ENCODE results near the gene TIMELESS.
A peak's percentile ranks its signal among the peaks of the same experiment; 100 is the strongest.
"Not testable (repeated sequence)": the region's sequence is repeated elsewhere in the genome, so short reads cannot be mapped to it uniquely, and the experiment has no call there.

TIMELESS gene, protein sequence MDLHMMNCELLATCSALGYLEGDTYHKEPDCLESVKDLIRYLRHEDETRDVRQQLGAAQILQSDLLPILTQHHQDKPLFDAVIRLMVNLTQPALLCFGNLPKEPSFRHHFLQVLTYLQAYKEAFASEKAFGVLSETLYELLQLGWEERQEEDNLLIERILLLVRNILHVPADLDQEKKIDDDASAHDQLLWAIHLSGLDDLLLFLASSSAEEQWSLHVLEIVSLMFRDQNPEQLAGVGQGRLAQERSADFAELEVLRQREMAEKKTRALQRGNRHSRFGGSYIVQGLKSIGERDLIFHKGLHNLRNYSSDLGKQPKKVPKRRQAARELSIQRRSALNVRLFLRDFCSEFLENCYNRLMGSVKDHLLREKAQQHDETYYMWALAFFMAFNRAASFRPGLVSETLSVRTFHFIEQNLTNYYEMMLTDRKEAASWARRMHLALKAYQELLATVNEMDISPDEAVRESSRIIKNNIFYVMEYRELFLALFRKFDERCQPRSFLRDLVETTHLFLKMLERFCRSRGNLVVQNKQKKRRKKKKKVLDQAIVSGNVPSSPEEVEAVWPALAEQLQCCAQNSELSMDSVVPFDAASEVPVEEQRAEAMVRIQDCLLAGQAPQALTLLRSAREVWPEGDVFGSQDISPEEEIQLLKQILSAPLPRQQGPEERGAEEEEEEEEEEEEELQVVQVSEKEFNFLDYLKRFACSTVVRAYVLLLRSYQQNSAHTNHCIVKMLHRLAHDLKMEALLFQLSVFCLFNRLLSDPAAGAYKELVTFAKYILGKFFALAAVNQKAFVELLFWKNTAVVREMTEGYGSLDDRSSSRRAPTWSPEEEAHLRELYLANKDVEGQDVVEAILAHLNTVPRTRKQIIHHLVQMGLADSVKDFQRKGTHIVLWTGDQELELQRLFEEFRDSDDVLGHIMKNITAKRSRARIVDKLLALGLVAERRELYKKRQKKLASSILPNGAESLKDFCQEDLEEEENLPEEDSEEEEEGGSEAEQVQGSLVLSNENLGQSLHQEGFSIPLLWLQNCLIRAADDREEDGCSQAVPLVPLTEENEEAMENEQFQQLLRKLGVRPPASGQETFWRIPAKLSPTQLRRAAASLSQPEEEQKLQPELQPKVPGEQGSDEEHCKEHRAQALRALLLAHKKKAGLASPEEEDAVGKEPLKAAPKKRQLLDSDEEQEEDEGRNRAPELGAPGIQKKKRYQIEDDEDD

GRCh38 chr12:56448860-56449621, at the start of gene TIMELESS:
Gene TIMELESS, minus strand, starts transcription at chr12:56449426. Its CDS starts 15,256 bp downstream, at chr12:56434170.
- DNase-seq (ENCODE audit: low spot score) = peak; percentile 86

GRCh38 chr12:56498126-56498902, 49.1 kb upstream of the TIMELESS start:
- not testable (repeated sequence) for DNase-seq (ENCODE audit: low spot score)

DNA sequence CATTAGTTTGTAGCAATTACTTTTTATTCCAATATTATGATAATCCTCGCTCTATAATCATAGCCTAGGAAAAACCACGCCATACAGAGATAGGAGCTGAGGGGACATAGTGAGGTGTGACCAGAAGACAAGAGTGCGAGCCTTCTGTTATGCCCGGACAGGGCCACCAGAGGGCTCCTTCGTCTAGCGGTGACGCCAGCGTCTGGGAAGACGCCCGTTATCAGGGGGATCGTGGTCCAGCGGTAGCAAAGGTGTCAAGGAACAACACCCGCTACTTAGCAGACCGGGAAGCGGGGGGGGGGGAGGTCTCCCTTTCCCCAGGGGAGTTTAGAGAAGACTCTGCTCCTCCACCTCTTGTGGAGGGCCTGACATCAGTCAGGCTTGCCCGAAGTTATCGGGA, 47.5 kb upstream of the TIMELESS start:
- peak; percentile 41 for DNase-seq (ENCODE audit: low spot score)

GRCh38 chr12:56494481-56494880, 45.3 kb upstream of the TIMELESS start:
- not testable (repeated sequence) for DNase-seq (ENCODE audit: low spot score)

- DNase-seq (ENCODE audit: low spot score) = not testable (repeated sequence)
These were observed 44.8 kb upstream of the TIMELESS start for GRCh38 chr12:56494106-56494415.

DNA sequence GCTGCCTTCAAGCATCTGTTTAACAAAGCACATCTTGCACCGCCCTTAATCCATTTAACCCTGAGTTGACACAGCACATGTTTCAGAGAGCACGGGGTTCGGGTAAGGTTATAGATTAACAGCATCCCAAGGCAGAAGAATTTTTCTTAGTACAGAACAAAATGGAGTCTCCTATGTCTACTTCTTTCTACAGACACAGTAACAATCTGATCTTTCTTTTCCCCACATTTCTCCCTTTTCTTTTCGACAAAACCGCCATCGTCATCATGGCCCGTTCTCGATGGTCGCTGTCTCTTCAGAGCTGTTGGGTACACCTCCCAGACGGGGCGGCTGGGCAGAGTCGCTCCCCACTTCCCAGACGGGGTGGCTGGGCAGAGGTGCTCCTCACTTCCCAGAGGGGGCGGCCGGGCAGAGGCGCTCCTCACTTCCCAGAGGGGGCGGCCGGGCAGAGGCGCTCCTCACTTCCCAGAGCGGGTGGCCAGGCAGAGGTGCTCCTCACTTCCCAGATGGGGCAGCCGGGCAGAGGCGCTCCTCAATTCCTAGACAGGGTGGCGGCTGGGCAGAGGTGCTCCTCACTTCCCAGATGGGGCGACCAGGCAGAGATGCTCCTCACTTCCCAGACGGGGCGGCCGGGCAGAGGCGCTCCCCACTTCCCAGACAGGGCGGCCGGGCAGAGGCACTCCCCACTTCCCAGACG, 44.3 kb upstream of the TIMELESS start:
- not testable (repeated sequence) for DNase-seq (ENCODE audit: low spot score)

DNA sequence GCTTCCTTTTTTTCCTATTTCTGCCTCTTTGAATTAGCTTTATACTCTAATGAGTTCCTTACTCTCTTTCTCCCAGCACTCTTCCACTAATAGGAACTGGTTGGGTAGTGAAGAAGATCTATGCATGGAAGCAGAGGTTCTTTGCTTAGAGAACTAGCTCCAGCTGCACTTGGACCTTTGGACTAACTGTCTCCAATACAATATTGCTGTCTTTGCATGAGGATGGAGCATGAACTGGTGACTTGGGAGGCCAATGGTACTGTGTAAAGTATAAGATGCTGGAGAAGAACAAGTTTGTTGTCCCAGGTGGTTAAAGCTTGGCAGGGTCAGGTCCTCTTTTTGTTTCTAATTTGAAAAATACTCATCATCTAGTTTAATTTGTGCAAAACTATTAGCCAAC, 41.1 kb upstream of the TIMELESS start:
- DNase-seq (ENCODE audit: low spot score) = no peak

DNA sequence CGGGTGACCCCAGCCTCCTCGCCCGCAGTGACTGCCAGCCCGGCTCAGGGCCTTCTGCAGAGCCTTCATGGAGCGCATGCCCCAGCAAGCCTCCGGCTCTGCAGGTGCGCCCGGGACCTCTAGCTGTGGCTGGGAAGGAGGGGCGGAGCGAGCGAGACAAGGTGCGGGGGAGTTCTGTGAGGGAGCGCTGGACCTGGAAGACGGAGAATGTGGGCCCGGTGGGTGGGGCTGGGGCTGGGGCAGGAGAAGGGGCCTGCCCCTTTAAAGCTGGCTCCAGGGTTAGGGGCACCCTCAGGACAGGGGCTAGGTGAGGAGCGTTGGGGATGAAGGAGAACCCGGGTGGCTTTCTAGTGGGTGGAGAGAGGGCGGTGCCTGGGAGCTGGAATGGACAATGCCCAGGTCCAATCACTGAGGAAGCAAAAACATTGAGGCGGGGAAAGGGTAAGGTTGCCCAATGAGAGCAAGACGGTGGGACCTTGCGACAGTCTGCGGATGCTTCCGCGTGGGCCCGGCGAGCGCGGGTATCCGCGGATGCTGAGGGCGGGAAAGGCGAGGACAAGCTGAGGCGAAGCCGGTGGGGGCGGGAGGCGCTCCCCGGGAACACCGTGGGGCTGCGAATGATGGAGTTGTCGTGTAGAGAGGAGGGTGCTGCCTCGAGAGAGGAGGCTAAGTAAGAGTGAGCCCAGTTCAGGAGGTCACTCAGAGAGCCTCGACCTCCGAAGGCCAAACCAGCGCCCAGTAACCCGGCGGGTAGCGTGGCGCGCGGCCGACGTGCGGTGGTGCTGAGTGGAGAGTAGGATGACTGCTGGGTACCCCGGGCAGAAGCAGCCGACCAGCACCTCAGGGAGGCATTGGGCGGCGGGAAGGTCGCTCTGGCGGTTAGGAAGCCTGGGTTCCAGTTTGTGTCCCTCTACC, 39.1 kb upstream of the TIMELESS start, which contains the start of gene GLS2:
Gene GLS2, minus strand, starts transcription at position 121 of the 915 bp plus-strand sequence. Its CDS starts 43 bp downstream, at position 78.
- DNase-seq (ENCODE audit: low spot score) = no peak

DNA sequence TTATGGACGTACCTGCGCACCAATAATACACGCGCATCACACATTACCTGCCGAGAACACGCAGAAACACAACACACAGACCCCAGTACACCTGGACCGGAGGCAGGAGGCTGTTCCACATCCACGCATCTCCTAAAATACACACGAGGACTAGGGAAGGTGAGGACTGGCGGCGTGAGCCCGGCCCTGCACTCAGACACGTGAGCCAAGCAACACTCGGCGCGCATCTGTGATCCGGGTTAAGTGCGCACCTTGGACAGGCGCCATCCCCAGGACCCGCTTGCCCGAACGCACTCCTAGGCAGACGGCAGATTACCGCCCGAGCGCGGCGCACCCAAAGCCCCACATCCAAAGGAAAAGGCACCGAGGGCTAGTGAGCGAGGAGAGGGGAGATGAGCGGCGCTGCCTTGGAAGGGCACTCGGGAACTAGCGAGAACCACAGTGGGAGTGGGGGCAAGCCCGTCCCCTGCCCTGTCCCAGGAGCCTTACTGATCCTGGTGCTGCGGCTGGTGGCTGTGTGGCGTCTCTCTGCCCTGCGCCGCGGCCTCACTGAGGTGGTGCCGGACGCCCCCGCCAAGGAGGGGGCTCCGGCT, 38.3 kb upstream of the TIMELESS start:
- no peak for DNase-seq (ENCODE audit: low spot score)

DNA sequence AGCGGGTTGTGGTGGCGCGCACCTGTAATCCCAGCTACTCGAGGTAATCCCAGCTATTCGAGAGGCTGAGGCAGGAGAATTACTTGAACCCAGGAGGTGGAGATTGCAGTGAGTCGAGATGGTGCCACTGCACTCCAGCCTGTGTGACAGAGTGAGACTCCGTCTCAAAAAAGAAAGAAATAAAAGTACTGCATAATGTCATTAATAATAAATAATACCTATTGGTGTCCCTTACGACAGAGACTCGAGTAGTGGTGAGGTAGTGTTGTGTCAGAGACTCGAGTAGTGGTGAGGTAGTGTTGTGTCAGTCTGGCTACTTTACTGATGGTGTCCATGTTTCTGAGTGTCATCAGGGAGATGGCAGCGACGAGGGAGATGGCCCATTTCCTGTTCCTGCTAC, 37.5 kb upstream of the TIMELESS start:
- DNase-seq (ENCODE audit: low spot score) = no peak

- DNase-seq (ENCODE audit: low spot score) = no peak
These were observed 35.3 kb upstream of the TIMELESS start for GRCh38 chr12:56484566-56484965.

GRCh38 chr12:56479625-56480024, 30.4 kb upstream of the TIMELESS start:
- DNase-seq (ENCODE audit: low spot score) = no peak

DNA sequence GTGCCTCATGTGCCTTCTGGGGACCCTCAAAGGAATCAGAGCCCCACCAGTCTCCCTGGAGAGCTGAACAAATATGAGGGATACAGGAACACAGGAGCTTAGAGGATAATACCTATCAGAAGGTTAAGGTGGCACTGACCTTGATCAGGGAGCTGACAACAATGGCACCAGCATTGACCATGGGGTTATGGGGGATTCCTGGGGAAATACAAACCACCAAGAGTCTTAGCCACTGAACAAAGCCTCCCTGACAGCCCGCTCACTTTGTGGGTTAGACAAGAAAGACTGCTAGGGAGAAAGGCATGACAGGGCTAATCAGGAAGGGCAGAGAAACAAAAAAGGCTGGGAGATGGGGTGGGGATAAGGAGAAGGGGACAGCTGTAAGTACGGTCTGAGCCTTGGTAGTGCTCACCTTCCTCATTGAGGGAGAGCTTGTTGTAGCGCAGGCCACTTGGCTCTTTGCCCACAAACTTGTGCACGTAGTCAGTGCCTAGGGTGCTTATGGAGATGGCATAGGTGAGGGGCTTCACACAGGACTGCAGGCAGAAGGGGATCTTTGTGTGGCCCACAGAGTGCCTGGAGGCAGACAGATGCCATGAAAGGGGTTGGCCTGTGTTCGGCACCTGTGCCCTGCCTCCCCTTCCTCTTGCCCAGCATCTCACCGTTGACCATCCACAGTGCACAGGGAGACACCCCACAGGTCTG, 28.4 kb upstream of the TIMELESS start:
- no peak for DNase-seq (ENCODE audit: low spot score)

DNA sequence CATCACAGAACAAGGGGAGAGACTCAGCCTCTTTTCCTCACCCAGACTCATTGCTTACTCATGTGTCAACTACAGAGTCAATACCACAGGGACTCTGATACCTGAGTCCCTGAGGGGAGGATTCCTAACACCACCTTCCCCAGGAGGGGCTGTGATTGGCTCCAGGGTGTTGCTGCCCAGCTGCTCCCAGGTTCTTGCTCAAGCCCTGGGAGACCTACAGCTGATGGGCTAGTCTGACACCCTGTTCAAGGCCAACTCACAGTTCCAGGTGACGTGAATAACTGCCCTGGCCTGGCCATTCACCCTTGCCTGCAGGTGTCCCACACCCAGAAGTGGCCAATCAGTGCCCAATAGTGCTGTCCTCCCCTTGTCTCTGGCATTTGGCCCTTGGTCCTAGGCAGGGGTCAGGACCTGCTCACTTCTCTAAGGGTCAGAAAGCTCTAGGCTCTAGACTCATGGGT, 27.8 kb upstream of the TIMELESS start:
- DNase-seq (ENCODE audit: low spot score) = no peak

DNA sequence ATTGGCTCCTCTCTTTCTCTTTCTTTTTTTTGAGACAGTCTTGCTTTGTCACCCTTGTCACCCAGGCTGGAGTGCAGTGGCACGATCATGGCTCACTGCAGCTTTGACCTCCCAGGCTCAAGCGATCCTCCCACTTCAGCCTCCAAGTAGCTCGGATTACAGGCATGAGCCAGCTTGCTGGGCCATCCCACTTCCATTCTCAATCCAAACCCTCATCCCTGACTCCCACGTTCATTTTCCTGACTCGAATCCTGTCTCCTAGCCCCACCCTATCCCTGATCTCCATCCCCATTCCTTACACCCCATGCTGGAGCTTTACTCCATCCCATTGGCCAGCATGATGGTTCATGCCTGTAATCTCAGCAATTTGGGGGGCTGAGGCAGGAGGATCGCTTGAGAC, 26.9 kb upstream of the TIMELESS start:
- no peak for DNase-seq (ENCODE audit: low spot score)

GRCh38 chr12:56474389-56474788, 25.2 kb upstream of the TIMELESS start:
- no peak for DNase-seq (ENCODE audit: low spot score)

GRCh38 chr12:56469007-56469930, 20.0 kb upstream of the TIMELESS start:
- peak; percentile 29 for DNase-seq (ENCODE audit: low spot score)

Data from hematopoietic multipotent progenitor cell treated with erythropoietin and hydrocortisone succinate and interleukin-3 and kit ligand, for 15 days (in vitro differentiated cells).